DMS114 treated with DMSO at 0.1 percent for 48 hours (cell line): ENCODE data around the gene RPLP2.

Source experiments
- DNase-seq: peaks from one replicate; lab custom pipeline; 2025; ENCODE audit not compliant: unreplicated experiment; lab: John Stamatoyannopoulos, UW

The RPLP2 gene

GRCh38 chr11:773425-773824, 36.3 kb upstream of the RPLP2 start:
- no peak for DNase-seq

GRCh38 chr11:773830-774229, 35.9 kb upstream of the RPLP2 start:
- DNase-seq: no peak

- DNase-seq: no peak
These were observed 34.7 kb upstream of the RPLP2 start for GRCh38 chr11:774873-775592.

GRCh38 chr11:776263-776560, 33.6 kb upstream of the RPLP2 start:
- DNase-seq: no peak

GRCh38 chr11:776561-777287, 33.0 kb upstream of the RPLP2 start:
- DNase-seq: no peak

GRCh38 chr11:777288-778255, 32.2 kb upstream of the RPLP2 start, which contains the start of gene GATD1:
TSS of gene GATD1 (minus strand) at chr11:777487. CDS start at chr11:777462, 25 bp downstream.
- DNase-seq: peak; percentile 28

GRCh38 chr11:778976-779954, 30.5 kb upstream of the RPLP2 start:
- no peak for DNase-seq

- no peak for DNase-seq
These were observed 29.7 kb upstream of the RPLP2 start for GRCh38 chr11:779955-780532.

- no peak for DNase-seq
These were observed 27.2 kb upstream of the RPLP2 start for GRCh38 chr11:782264-783174.

GRCh38 chr11:783581-784015, 26.2 kb upstream of the RPLP2 start:
- DNase-seq: no peak

- DNase-seq: no peak
These were observed 23.3 kb upstream of the RPLP2 start for GRCh38 chr11:786235-787083.

- DNase-seq: no peak
These were observed 22.6 kb upstream of the RPLP2 start for GRCh38 chr11:787084-787675.

- no peak for DNase-seq
These were observed 21.6 kb upstream of the RPLP2 start for GRCh38 chr11:788009-788640.

- no peak for DNase-seq
These were observed 20.5 kb upstream of the RPLP2 start for GRCh38 chr11:788953-789940.

- no peak for DNase-seq
These were observed 19.8 kb upstream of the RPLP2 start, which contains the start of gene CEND1 for GRCh38 chr11:789943-790342. TSS of gene CEND1 (minus strand) at chr11:790090. CDS start at chr11:788576, 1,514 bp downstream.
